Endodermal cell (in vitro differentiated cells): ENCODE results near the gene STK39. TPM values are rescaled to one million over a fixed set of nuclear protein-coding genes. Genes with fewer than 3 reads are reported as not detected.

Experiments
- DNase-seq: peaks from one replicate; pipeline ENCODE4 v3.0.0-alpha.2; 2017
- H3K27ac ChIP-seq: 2 replicates; pipeline ENCODE4 v1.5.1; 2013; ENCODE audit warnings: mild to moderate bottlenecking, low read depth, low read length, moderate library complexity
- H3K27me3 ChIP-seq: 2 replicates; pipeline ENCODE4 v1.6.1; 2013; ENCODE audit warnings: mild to moderate bottlenecking, low read length, moderate library complexity; ENCODE audit not compliant: insufficient read depth, control insufficient read depth, poor library complexity, severe bottlenecking
- H3K36me3 ChIP-seq: 2 replicates; pipeline ENCODE4 v1.7.0; 2013; ENCODE audit warnings: mild to moderate bottlenecking, low read length, moderate library complexity; ENCODE audit not compliant: control insufficient read depth, insufficient read depth
- H3K4me1 ChIP-seq: one replicate; pipeline ENCODE4 v1.7.0; 2013; ENCODE audit warnings: low read length; ENCODE audit not compliant: control insufficient read depth, insufficient read depth
- H3K4me3 ChIP-seq: 2 replicates; pipeline ENCODE4 v1.5.1; 2013; ENCODE audit warnings: mild to moderate bottlenecking, low read length, moderate library complexity
- H3K9ac ChIP-seq: 2 replicates; pipeline ENCODE4 v1.6.1; 2013; ENCODE audit warnings: mild to moderate bottlenecking, low read length, moderate library complexity; ENCODE audit not compliant: poor library complexity, severe bottlenecking; ENCODE audit errors: extremely low read depth
- H3K9me3 ChIP-seq: 2 replicates; pipeline ENCODE4 v1.6.1; 2013; ENCODE audit warnings: mild to moderate bottlenecking, low read length, moderate library complexity; ENCODE audit not compliant: control insufficient read depth
- H3K27ac Mint-ChIP-seq: 2 replicates; pipeline ENCODE4 v1.8.0; 2020; ENCODE audit warnings: mixed read lengths
- H3K27me3 Mint-ChIP-seq: 2 replicates; pipeline ENCODE4 v1.8.0; 2021; ENCODE audit warnings: mild to moderate bottlenecking, mixed read lengths; ENCODE audit not compliant: insufficient read depth
- H3K36me3 Mint-ChIP-seq: 2 replicates; pipeline ENCODE4 v1.8.0; 2020; ENCODE audit warnings: low read depth, mixed read lengths
- H3K4me1 Mint-ChIP-seq: 2 replicates; pipeline ENCODE4 v1.8.0; 2020; ENCODE audit warnings: mixed read lengths
- H3K4me3 Mint-ChIP-seq: 2 replicates; pipeline ENCODE4 v1.8.0; 2020; ENCODE audit warnings: mild to moderate bottlenecking, moderate library complexity, mixed read lengths
- H3K9me3 Mint-ChIP-seq: 2 replicates; pipeline ENCODE4 v1.8.0; 2020; ENCODE audit warnings: mild to moderate bottlenecking, mixed read lengths
- CTCF ChIP-seq: fragments of 200-600 bp; sonication (generic); conservative IDR thresholded peaks from 2 replicates; pipeline ENCODE4 v1.5.0; 2021; ENCODE audit warnings: antibody characterized with exemption, mild to moderate bottlenecking
- WGBS, 2 experiments: methylation state at CpG; one replicate each; pipeline versions ENCODE4 v1.1.5 to v1.1.7; 2013; ENCODE audit warnings: missing lambda C conversion rate in 2 of 2, mixed read lengths in 1 of 2; ENCODE audit not compliant: insufficient coverage in 1 of 2, insufficient read length in 1 of 2; 5-methylcytosine and 5-hydroxymethylcytosine counted together
- total RNA-seq, 2 donors: library from RNA; stranded (reverse); fragmentation: NEBNext Ultra II Directional in 1 of 2; extraction: Animal tissue kit (Norgen Biotek cat#: 25700) in 1 of 2; gene quantifications; 2 replicates in 1 of 2; 3 replicates in 1 of 2; pipeline ENCODE4 v1.2.1, GENCODE V29; 2021

Gene STK39
- total RNA-seq, 2 donors from 2014 or later = 22.3 to 31.5 TPM

GRCh38 chr2:168049609-168050008 is 197.8 kb downstream of the STK39 start:
- DNase-seq = no peak

GRCh38 chr2:168047091-168047690 is 200.2 kb downstream of the STK39 start:
- Histone ChIP-seq H3K36me3 (no peaks in the 10 kb centered on the region), H3K9ac (no peak overlapping the region), H3K27ac (no peak overlapping the region), H3K4me3 (no peak overlapping the region), H3K9me3 (no peaks in the 10 kb centered on the region), H3K27me3 (no peaks in the 10 kb centered on the region), H3K4me1 (peaks cover 10% of the 10 kb centered on the region)
- Mint-ChIP-seq H3K27me3 (no peaks in the 10 kb centered on the region), H3K36me3 (peaks cover 3% of the 10 kb centered on the region), H3K4me1 (peaks cover 40% of the 10 kb centered on the region), H3K9me3 (no peaks in the 10 kb centered on the region), H3K4me3 (no peak overlapping the region), H3K27ac (no peak overlapping the region)
- no peak for TF ChIP-seq CTCF
- no peak for DNase-seq
- WGBS, 2 experiments = 73 to 97% methylated on average over 2 to 3 of the region's 3 CpGs

More at GRCh38 chr2:168049609-168050008, 197.8 kb downstream of the STK39 start:
- WGBS, 2 experiments = 94 to 95% methylated on average over 2 of the region's 2 CpGs
- TF ChIP-seq CTCF = no peak
- H3K4me3 ChIP-seq = no peak overlapping the region
- H3K4me1 ChIP-seq = peaks cover 8% of the 10 kb centered on the region
- Mint-ChIP-seq H3K4me1 (peaks cover 34% of the 10 kb centered on the region), H3K27me3 (no peaks in the 10 kb centered on the region), H3K9me3 (no peaks in the 10 kb centered on the region), H3K4me3 (no peak overlapping the region), H3K27ac (peak overlapping the region; percentile 65), H3K36me3 (peaks cover 3% of the 10 kb centered on the region)
- no peak overlapping the region for H3K9ac ChIP-seq
- H3K36me3 ChIP-seq = no peaks in the 10 kb centered on the region
- no peak overlapping the region for H3K27ac ChIP-seq
- no peaks in the 10 kb centered on the region for H3K27me3 ChIP-seq
- H3K9me3 ChIP-seq = no peaks in the 10 kb centered on the region

GRCh38 chr2:168044579-168044978 is 202.8 kb downstream of the STK39 start:
- peaks cover 19% of the 10 kb centered on the region for H3K4me1 Mint-ChIP-seq
- H3K4me3 Mint-ChIP-seq = no peak overlapping the region
- peaks cover 3% of the 10 kb centered on the region for H3K36me3 Mint-ChIP-seq
- no peak for DNase-seq
- no peak overlapping the region for H3K4me3 ChIP-seq
- no peaks in the 10 kb centered on the region for H3K27me3 Mint-ChIP-seq
- H3K9me3 ChIP-seq = no peaks in the 10 kb centered on the region
- no peak overlapping the region for H3K27ac Mint-ChIP-seq
- H3K9ac ChIP-seq = no peak overlapping the region
- H3K27me3 ChIP-seq = no peaks in the 10 kb centered on the region
- TF ChIP-seq CTCF = no peak
- H3K36me3 ChIP-seq = no peaks in the 10 kb centered on the region
- H3K9me3 Mint-ChIP-seq = no peaks in the 10 kb centered on the region
- H3K4me1 ChIP-seq = peaks cover 8% of the 10 kb centered on the region
- H3K27ac ChIP-seq = no peak overlapping the region
- WGBS, 2 experiments = 80 to 92% methylated on average over 1 of the region's 1 CpG
